K562 (cell line): ENCODE measurements around the gene KRT1.

Source experiments
- CTCF ChIP-seq, 3 experiments: IDR thresholded peaks in 2 of 3; conservative IDR thresholded peaks in 1 of 3; 2 replicates each; pipeline ENCODE4 v1.5.1; 2011 to 2012; ENCODE audit warnings: low read length in 3 of 3, mild to moderate bottlenecking in 3 of 3, control low read depth in 2 of 3, improper control_type of control experiment in 1 of 3, inconsistent platforms in 1 of 3, low read depth in 1 of 3, mixed read lengths in 1 of 3, moderate library complexity in 1 of 3; ENCODE audit not compliant: insufficient read depth in 2 of 3
- FOXA3 ChIP-seq, 2 experiments: fragments of 450-650 bp in 1 of 2; sonication (generic) in 1 of 2; formaldehyde crosslinking; IDR thresholded peaks in 1 of 2; conservative IDR thresholded peaks in 1 of 2; 2 replicates each; pipeline versions ENCODE4 v1.4.0 to v1.8.0; 2020 to 2022; ENCODE audit warnings: mild to moderate bottlenecking in 2 of 2, missing genetic modification reagents in 1 of 2
- MAFK ChIP-seq: IDR thresholded peaks from 2 replicates; pipeline ENCODE4 v1.6.1; 2011; ENCODE audit warnings: low read length, improper control_type of control experiment
- POLR3G ChIP-seq: IDR thresholded peaks from 2 replicates; pipeline ENCODE4 v1.6.1; 2011; ENCODE audit not compliant: insufficient read length, insufficient replicate concordance; ENCODE audit errors: extremely low read depth
- RNF2 ChIP-seq: sonication (generic); IDR thresholded peaks from 2 replicates; pipeline ENCODE4 v1.6.1; 2016

- TF ChIP-seq CTCF (IDR thresholded peaks at IDR 0.05 in 2 of 3, conservative IDR thresholded peaks at IDR 0.05 in 1 of 3; ENCODE audit: insufficient read depth in 2 of 3, low read depth in 1 of 3, low read length in 3 of 3) (no peak), FOXA3 (CRISPR knock-in tag; conservative IDR thresholded peaks at IDR 0.05 in 1 of 2, IDR thresholded peaks at IDR 0.05 in 1 of 2) (no peak), POLR3G (no peak), MAFK (no peak), RNF2 (no peak)
Observed at GRCh38 chr12:52683575-52684300, 3.5 kb upstream of the KRT1 start.
